MCF 10A (cell line): ENCODE measurements around the gene APBA2. TPM values are rescaled to one million over a fixed set of nuclear protein-coding genes. Genes with fewer than 3 reads are reported as not detected.

Experiments
- BruUV-seq: library from RNA; stranded (reverse); fragments of 400-500 nt; replicated peaks from 2 replicates; lab custom pipeline; 2021; lab: Mats Ljungman, UMichigan
- CTCF ChIA-PET: fragments of 300-600 bp; sonication (Branson Sonifier 250); formaldehyde crosslinking; extraction: SDS; loops from one replicate; lab custom pipeline; 2021; ENCODE audit warnings: antibody characterized with exemption, inconsistent platforms; lab: Yijun Ruan, JAX
- POLR2A ChIA-PET: fragments of 300-600, 350-650 bp; sonication (Branson Sonifier 250); formaldehyde crosslinking; extraction: SDS; loops from one replicate; lab custom pipeline; 2020; ENCODE audit warnings: antibody characterized with exemption, inconsistent platforms; lab: Yijun Ruan, JAX
- DNase-seq: peaks from one replicate; pipeline ENCODE4 v3.0.0-alpha.2; 2018; ENCODE audit not compliant: unreplicated experiment
- H3K27ac Mint-ChIP-seq: one replicate; pipeline ENCODE4 v1.8.0; 2022; ENCODE audit warnings: mild to moderate bottlenecking, low read depth, mixed read lengths; ENCODE audit not compliant: unreplicated experiment
- H3K27me3 Mint-ChIP-seq: one replicate; pipeline ENCODE4 v1.8.0; 2022; ENCODE audit warnings: mixed read lengths; ENCODE audit not compliant: insufficient read depth, unreplicated experiment
- H3K36me3 Mint-ChIP-seq: one replicate; pipeline ENCODE4 v1.8.0; 2022; ENCODE audit warnings: mild to moderate bottlenecking, moderate library complexity, mixed read lengths; ENCODE audit not compliant: insufficient read depth, unreplicated experiment
- H3K4me1 Mint-ChIP-seq: one replicate; pipeline ENCODE4 v1.8.0; 2022; ENCODE audit warnings: mixed read lengths; ENCODE audit not compliant: insufficient read depth, unreplicated experiment
- H3K4me3 Mint-ChIP-seq: one replicate; pipeline ENCODE4 v1.8.0; 2022; ENCODE audit warnings: mild to moderate bottlenecking, moderate library complexity, mixed read lengths; ENCODE audit not compliant: unreplicated experiment
- H3K9me3 Mint-ChIP-seq: one replicate; pipeline ENCODE4 v1.8.0; 2022; ENCODE audit warnings: mixed read lengths; ENCODE audit not compliant: unreplicated experiment
- CTCF ChIP-seq: fragments of 200-600 bp; IDR thresholded peaks from one replicate; pipeline ENCODE4 v1.8.0; 2022; ENCODE audit warnings: antibody characterized with exemption, mild to moderate bottlenecking; ENCODE audit not compliant: unreplicated experiment
- intact Hi-C: fragments of 100-400 bp; cut with micrococcal nuclease; formaldehyde crosslinking; loops from 2 replicates; pipeline ENCODE4 v1.14.1; 2022
- total RNA-seq: library from RNA; stranded (reverse); gene quantifications from 2 replicates; pipeline ENCODE4 v1.2.3, GENCODE V29; 2022

The APBA2 gene
- total RNA-seq, 1 experiment from 2014 or later: not detected

- intact Hi-C loops: no loop called here
- no peaks in the 10 kb centered on the region for H3K9me3 Mint-ChIP-seq
- CTCF ChIA-PET: interaction anchor here (0.7 kb wide), 1 partner anchor 34 kb away, joined by 3 read pairs; no protein-coding TSS in a partner anchor
- H3K4me3 Mint-ChIP-seq: no peak overlapping the region
- DNase-seq: no peak
- no peaks in the 10 kb centered on the region for H3K4me1 Mint-ChIP-seq
- POLR2A ChIA-PET: no interaction called here
- H3K27ac Mint-ChIP-seq: no peak overlapping the region
- TF ChIP-seq CTCF: no peak
- peaks cover 26% of the 10 kb centered on the region for H3K27me3 Mint-ChIP-seq
- no peaks in the 10 kb centered on the region for H3K36me3 Mint-ChIP-seq
- BruUV-seq: no TSS peak
These were observed 68.8 kb downstream of the APBA2 start for GRCh38 chr15:28954466-28955159.

GRCh38 chr15:28955160-28955992, 69.6 kb downstream of the APBA2 start:
- intact Hi-C loops: no loop called here
- H3K9me3 Mint-ChIP-seq: no peaks in the 10 kb centered on the region
- no TSS peak for BruUV-seq
- ChIA-PET POLR2A (no interaction called here), CTCF (interaction anchor here (0.7 kb wide), 1 partner anchor 33 kb away, joined by 3 read pairs; no protein-coding TSS in a partner anchor)
- H3K27me3 Mint-ChIP-seq: peaks cover 19% of the 10 kb centered on the region
- H3K27ac Mint-ChIP-seq: no peak overlapping the region
- no peaks in the 10 kb centered on the region for H3K36me3 Mint-ChIP-seq
- TF ChIP-seq CTCF: no peak
- no peak for DNase-seq
- no peak overlapping the region for H3K4me3 Mint-ChIP-seq
- no peaks in the 10 kb centered on the region for H3K4me1 Mint-ChIP-seq

- Mint-ChIP-seq H3K4me1 (no peaks in the 10 kb centered on the region), H3K36me3 (no peaks in the 10 kb centered on the region), H3K27me3 (peaks cover 19% of the 10 kb centered on the region), H3K27ac (no peak overlapping the region), H3K4me3 (no peak overlapping the region), H3K9me3 (no peaks in the 10 kb centered on the region)
- no peak for TF ChIP-seq CTCF
- ChIA-PET POLR2A (no interaction called here), CTCF (no interaction called here)
- DNase-seq: no peak
- BruUV-seq: no TSS peak
- intact Hi-C loops: no loop called here
These were observed 70.2 kb downstream of the APBA2 start for GRCh38 chr15:28955993-28956421.

- ChIA-PET CTCF (no interaction called here), POLR2A (no interaction called here)
- BruUV-seq: no TSS peak
- no peak overlapping the region for H3K27ac Mint-ChIP-seq
- intact Hi-C loops: no loop called here
- no peak for DNase-seq
- peaks cover 19% of the 10 kb centered on the region for H3K27me3 Mint-ChIP-seq
- H3K9me3 Mint-ChIP-seq: no peaks in the 10 kb centered on the region
- no peak overlapping the region for H3K4me3 Mint-ChIP-seq
- no peaks in the 10 kb centered on the region for H3K36me3 Mint-ChIP-seq
- no peak for TF ChIP-seq CTCF
- no peaks in the 10 kb centered on the region for H3K4me1 Mint-ChIP-seq
These were observed 70.7 kb downstream of the APBA2 start for GRCh38 chr15:28956491-28956890.
